Measurements from ENCODE around the gene STOX2. TPM values are rescaled to one million over a fixed set of nuclear protein-coding genes. Genes with fewer than 3 reads are reported as not detected.

STOX2 gene
- total and polyA plus RNA-seq, 10 of the 15 experiments (the other 5 are each of a cell fraction or from before 2014, with no cell fraction given) = 0.01 to 1.2 (median 0.18) TPM; not detected in 4

DNA sequence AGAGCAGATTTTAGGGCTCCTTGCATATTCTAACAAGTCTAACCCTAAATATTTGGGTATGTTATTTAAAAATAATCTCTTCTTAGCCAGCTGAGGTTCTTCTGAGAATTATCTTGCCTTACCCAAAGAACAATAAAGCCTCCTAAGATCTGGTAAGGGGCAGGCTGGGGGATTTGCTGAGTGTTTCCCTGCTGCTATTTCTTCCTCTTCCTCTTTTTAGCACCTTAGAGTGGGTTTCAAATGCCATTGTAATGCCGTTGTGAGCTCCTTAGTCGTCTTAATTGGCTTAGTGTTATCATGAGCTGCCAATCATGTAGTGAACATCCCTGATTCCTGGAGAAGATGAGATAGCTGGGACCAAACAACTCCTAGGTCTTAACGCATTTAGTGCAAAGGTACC is 15.4 kb downstream of the STOX2 start:
- H3K4me2 ChIP-seq (ENCODE audit: control insufficient read depth, insufficient read depth) = no peak overlapping the region
- in situ Hi-C loops (cut with MboI) = no loop called here
- peaks cover 0 to 5% of the 10 kb centered on the region in 2 experiments for H3K27me3 ChIP-seq (replicated peaks in 1 of 2; ENCODE audit: control insufficient read depth in 2 of 2, insufficient read depth in 2 of 2, low read length in 1 of 2)
- no TSS peak for BruUV-seq (replicated peaks)
- DNase-seq (ENCODE audit: low read depth, low spot score) (no peak), ATAC-seq (no peak), FAIRE-seq (no peak)
- H3K36me3 ChIP-seq (ENCODE audit: control insufficient read depth in 2 of 2, insufficient read depth in 2 of 2, low read length in 1 of 2) = no peaks in the 10 kb centered on the region
- RAD21 ChIA-PET (ENCODE audit: unreplicated experiment) = no interaction called here
- no peaks in the 10 kb centered on the region for H3K79me2 ChIP-seq (ENCODE audit: control insufficient read depth, insufficient read depth, low read length)
- CTCF ChIA-PET = no interaction called here
- H3K27ac ChIP-seq (ENCODE audit: control insufficient read depth, insufficient read depth) = no peak overlapping the region
- TF ChIP-seq IKZF1 (conservative IDR thresholded peaks at IDR 0.05) = no peak
- TF ChIP-seq ZNF384 (IDR thresholded peaks at IDR 0.05; ENCODE audit: borderline replicate concordance, low read depth, low read length) = no peak
- peak; percentile 58 for TF ChIP-seq SPI1 (IDR thresholded peaks at IDR 0.05; ENCODE audit: borderline replicate concordance, insufficient read depth, low read depth, low read length)
- no peak for TF ChIP-seq STAT1 (conservative IDR thresholded peaks at IDR 0.05)
- H4K20me1 ChIP-seq (ENCODE audit: control insufficient read depth, insufficient read depth) = no peaks in the 10 kb centered on the region
- 14% methylated on average over 3 of the region's 3 CpGs for WGBS (ENCODE audit: insufficient coverage, insufficient replicate concordance, low lambda C conversion rate, missing lambda C conversion rate)
- H3K9ac ChIP-seq (ENCODE audit: control insufficient read depth, insufficient read depth, low read length) = no peak overlapping the region
- H3K9me3 ChIP-seq (replicated peaks; ENCODE audit: control insufficient read depth, insufficient read depth, low read length) = no peaks in the 10 kb centered on the region; the same call in 2 of the 3 replicates
- intact Hi-C loops (cut with micrococcal nuclease; ENCODE audit: unreplicated experiment) = no loop called here
- no peak overlapping the region for H2AFZ ChIP-seq (ENCODE audit: control insufficient read depth, low read depth, low read length)
- no peak overlapping the region for H3K4me3 ChIP-seq
- SMC1A ChIA-PET (ENCODE audit: uncharacterized antibody, unreplicated experiment) = no interaction called here
- POLR2A ChIA-PET = no interaction called here
- no peaks in the 10 kb centered on the region for H3K4me1 ChIP-seq (ENCODE audit: control insufficient read depth, insufficient read depth, low read length)

GRCh38 chr4:183921335-183921734 is 16.2 kb downstream of the STOX2 start:
- ATAC-seq = no peak
- H3K9me3 ChIP-seq (replicated peaks; ENCODE audit: control insufficient read depth, insufficient read depth, low read length) = no peaks in the 10 kb centered on the region; the same call in 2 of the 3 replicates
- ChIA-PET CTCF (no interaction called here), POLR2A (no interaction called here), SMC1A (ENCODE audit: uncharacterized antibody, unreplicated experiment) (no interaction called here), RAD21 (ENCODE audit: unreplicated experiment) (no interaction called here)
- no peaks in the 10 kb centered on the region for H3K4me1 ChIP-seq (ENCODE audit: control insufficient read depth, insufficient read depth, low read length)
- H3K27me3 ChIP-seq (replicated peaks in 1 of 2; ENCODE audit: control insufficient read depth in 2 of 2, insufficient read depth in 2 of 2, low read length in 1 of 2) = peaks cover 0 to 5% of the 10 kb centered on the region in 2 experiments
- intact Hi-C loops (cut with micrococcal nuclease; ENCODE audit: unreplicated experiment) (no loop called here), in situ Hi-C loops (cut with MboI) (no loop called here)
- no peak for FAIRE-seq
- no peaks in the 10 kb centered on the region for H3K36me3 ChIP-seq (ENCODE audit: control insufficient read depth in 2 of 2, insufficient read depth in 2 of 2, low read length in 1 of 2)
- 0% methylated on average over 2 of the region's 2 CpGs for WGBS (ENCODE audit: insufficient coverage, insufficient replicate concordance, low lambda C conversion rate, missing lambda C conversion rate)
- no peaks in the 10 kb centered on the region for H4K20me1 ChIP-seq (ENCODE audit: control insufficient read depth, insufficient read depth)
- H2AFZ ChIP-seq (ENCODE audit: control insufficient read depth, low read depth, low read length) = no peak overlapping the region
- H3K27ac ChIP-seq (ENCODE audit: control insufficient read depth, insufficient read depth) = no peak overlapping the region
- H3K79me2 ChIP-seq (ENCODE audit: control insufficient read depth, insufficient read depth, low read length) = no peaks in the 10 kb centered on the region
- H3K9ac ChIP-seq (ENCODE audit: control insufficient read depth, insufficient read depth, low read length) = no peak overlapping the region
- no peak overlapping the region for H3K4me3 ChIP-seq
- no peak for DNase-seq (ENCODE audit: low read depth, low spot score)
- BruUV-seq (replicated peaks) = no TSS peak
- no peak overlapping the region for H3K4me2 ChIP-seq (ENCODE audit: control insufficient read depth, insufficient read depth)
- TF ChIP-seq NFYB (IDR thresholded peaks at IDR 0.05; ENCODE audit: insufficient read depth, low read depth, low read length) (no peak), YY1 (IDR thresholded peaks at IDR 0.05; ENCODE audit: low read depth, low read length) (no peak), USF1 (IDR thresholded peaks at IDR 0.05; ENCODE audit: borderline replicate concordance, extremely low read length, insufficient read depth, low read depth, low read length) (no peak), BHLHE40 (IDR thresholded peaks at IDR 0.05; ENCODE audit: borderline replicate concordance in 1 of 2, low read depth in 2 of 2, low read length in 1 of 2) (no peak), REST (IDR thresholded peaks at IDR 0.05; ENCODE audit: low read depth, low read length) (no peak)
- TF ChIP-seq, protein P1, sequence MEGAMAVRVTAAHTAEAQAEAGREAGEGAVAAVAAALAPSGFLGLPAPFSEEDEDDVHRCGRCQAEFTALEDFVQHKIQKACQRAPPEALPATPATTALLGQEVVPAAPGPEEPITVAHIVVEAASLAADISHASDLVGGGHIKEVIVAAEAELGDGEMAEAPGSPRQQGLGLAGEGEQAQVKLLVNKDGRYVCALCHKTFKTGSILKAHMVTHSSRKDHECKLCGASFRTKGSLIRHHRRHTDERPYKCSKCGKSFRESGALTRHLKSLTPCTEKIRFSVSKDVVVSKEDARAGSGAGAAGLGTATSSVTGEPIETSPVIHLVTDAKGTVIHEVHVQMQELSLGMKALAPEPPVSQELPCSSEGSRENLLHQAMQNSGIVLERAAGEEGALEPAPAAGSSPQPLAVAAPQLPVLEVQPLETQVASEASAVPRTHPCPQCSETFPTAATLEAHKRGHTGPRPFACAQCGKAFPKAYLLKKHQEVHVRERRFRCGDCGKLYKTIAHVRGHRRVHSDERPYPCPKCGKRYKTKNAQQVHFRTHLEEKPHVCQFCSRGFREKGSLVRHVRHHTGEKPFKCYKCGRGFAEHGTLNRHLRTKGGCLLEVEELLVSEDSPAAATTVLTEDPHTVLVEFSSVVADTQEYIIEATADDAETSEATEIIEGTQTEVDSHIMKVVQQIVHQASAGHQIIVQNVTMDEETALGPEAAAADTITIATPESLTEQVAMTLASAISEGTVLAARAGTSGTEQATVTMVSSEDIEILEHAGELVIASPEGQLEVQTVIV (IDR thresholded peaks at IDR 0.05; ENCODE audit: borderline replicate concordance, partially characterized antibody) = no peak

All from GM12878 (cell line).